HG02938 (cell line): Measurements from ENCODE around the gene ZNF536.

ENCODE experiments used
- ATAC-seq: cut with Tn5 transposase; IDR thresholded peaks from one replicate; pipeline ENCODE4 v1.9.1; 2021; ENCODE audit warnings: mild to moderate bottlenecking, moderate library complexity; ENCODE audit not compliant: unreplicated experiment

Gene ZNF536

GRCh38 chr19:30371960-30372824, at the start of gene ZNF536:
TSS of gene ZNF536 (plus strand) at chr19:30372384. CDS start at chr19:30443563, 71,179 bp downstream.
- ATAC-seq: no peak

DNA sequence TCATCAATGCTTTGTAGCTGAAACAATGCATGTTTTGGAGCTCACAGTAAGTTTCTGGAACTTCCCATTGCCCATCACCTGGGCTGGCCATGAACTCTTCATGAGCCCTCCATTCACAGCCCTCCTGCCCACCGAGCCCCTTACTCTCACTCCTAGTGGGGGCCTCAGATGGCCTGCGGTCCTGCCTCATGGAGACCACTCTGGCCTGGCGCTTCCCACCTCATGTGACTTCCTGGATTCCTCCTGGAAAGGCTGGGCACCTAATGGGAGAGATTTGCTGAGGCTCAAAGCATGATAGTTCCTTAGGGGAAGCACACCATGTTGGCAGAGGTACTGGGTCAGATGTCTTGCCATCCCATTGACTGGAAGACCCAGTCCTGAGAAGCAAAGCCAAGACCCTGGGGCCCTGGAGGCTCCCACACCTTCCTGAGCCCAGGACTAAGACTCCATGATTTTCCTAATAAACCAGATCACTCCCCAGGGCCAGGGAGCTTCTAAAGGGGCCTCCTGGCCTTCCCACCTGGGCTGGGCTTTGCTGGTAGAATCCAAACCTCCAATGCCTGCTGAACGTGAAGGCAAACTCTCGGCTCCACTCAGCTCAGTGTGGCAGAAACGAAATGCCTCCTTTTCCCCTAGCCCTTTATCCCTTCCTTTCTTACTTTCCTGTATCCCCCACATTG, 49.4 kb upstream of the ZNF536 start:
- no peak for ATAC-seq

- ATAC-seq: no peak
These were observed 48.3 kb upstream of the ZNF536 start for GRCh38 chr19:30323904-30324303.

DNA sequence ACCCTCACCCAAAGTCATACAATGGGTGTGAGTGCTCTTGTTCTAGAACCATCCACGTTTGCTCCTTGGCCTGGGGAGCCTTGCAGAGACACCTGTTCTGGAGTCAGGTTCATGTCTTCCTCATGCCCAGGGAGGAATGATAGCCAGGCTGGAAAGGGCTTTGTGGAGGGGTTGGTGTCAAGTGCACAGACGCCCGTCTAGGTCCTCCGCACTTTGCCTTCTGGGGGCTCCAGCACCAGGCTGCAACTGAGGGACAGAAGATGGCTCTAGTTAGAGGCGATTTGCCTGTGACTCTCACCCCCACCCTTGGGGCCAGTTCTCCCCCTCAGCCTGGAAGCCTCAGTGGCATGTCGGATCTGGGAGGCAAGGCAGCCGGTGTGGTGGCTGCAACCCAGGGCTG, 47.2 kb upstream of the ZNF536 start:
- no peak for ATAC-seq

DNA sequence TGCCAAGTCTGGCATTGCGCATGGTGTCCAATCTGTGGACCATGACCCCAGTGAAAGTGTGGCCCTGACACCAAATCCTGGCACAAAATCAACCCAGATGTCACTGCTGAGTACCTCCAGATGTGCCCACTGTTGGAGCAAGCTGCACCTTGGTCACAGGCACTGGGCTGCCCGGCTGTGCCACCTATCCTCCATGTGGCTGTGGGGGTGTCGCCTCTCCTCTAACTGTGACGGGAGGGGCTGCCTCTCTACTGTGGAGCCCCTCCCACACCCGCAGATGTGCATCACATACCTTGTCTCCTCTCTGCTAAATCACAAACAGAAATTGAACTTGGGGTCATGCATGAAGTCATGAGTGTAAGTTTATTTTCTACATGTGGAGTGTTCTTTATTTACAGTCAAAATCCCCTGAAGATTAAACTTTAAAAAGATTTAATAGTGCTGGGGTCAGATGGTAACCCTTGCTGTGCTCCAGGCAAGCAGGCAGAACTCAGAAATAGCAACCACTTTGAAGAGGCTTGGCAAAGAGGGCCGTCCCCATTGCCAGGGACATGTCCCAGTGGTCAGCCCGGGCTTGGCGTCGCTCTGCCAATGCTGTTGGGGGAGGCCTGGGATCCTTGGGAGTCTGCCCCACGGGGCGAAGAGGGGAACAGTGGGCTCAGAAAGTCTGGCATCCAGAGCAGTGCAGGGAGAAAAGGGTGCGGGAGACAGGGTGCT, 46.4 kb upstream of the ZNF536 start:
- ATAC-seq: no peak

GRCh38 chr19:30326393-30326710, 45.8 kb upstream of the ZNF536 start:
- ATAC-seq: no peak

GRCh38 chr19:30327331-30327730, 44.9 kb upstream of the ZNF536 start:
- ATAC-seq: no peak

DNA sequence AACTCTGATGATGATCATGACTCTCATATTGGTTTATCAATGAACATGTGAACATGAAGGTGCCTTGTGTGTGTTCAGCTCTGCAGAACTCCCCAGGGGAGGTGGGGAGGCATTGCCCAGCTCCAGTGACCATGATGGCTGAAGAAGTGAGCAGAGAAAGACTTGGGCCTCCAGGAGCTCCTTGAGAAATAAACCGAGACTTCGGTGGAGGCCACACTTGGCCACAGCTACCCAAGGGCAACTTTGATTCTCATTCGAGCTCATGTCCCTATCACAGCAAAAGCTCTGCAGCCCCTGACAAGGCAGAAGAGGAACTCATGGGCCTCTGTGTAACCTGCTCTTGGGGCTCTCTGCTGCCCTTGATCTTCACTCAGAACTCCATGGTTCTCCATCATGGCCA, 44.1 kb upstream of the ZNF536 start:
- no peak for ATAC-seq

- no peak for ATAC-seq
These were observed 41.9 kb upstream of the ZNF536 start for GRCh38 chr19:30330266-30330665.

DNA sequence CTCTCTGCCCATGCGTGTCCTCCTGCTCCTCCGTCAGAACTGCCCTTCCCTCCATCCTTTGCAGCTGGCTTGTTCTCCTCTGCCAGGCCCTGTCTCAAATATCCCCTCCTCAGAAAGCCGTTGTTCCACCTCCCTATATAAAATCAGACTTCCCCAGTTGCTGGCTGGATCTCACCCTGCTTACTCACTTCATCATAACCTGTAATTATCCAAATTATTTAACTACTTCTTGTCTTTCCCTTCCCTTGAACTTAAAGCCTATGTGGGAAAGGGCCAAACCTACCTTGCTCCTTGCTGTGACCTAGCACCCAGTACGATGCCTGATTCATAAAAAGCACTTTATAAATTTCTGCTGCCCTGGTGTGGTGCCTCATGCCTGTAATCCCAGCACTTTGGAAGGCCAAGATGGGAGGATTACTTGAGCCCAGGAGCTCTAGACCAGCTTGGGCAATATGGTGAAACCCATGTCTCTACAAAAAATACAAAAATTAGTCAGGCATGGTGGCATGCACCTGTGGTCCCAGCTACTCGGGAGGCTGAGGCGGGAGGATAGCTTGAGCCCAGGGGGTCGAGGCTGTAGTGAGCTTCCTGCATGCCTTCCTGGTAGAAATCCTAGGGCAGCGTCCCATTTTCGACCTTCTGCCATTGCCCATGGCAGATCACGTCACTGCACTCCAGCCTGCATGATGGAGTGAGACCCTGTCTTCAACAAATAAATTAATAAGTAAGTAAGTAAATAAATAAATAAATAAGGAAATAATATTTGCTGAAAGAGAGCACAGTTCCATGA, 39.5 kb upstream of the ZNF536 start:
- ATAC-seq: no peak

GRCh38 chr19:30333291-30334065, 38.7 kb upstream of the ZNF536 start:
- no peak for ATAC-seq

- no peak for ATAC-seq
These were observed 37.3 kb upstream of the ZNF536 start for GRCh38 chr19:30334841-30335240.

GRCh38 chr19:30335306-30335886, 36.8 kb upstream of the ZNF536 start:
- ATAC-seq: no peak

DNA sequence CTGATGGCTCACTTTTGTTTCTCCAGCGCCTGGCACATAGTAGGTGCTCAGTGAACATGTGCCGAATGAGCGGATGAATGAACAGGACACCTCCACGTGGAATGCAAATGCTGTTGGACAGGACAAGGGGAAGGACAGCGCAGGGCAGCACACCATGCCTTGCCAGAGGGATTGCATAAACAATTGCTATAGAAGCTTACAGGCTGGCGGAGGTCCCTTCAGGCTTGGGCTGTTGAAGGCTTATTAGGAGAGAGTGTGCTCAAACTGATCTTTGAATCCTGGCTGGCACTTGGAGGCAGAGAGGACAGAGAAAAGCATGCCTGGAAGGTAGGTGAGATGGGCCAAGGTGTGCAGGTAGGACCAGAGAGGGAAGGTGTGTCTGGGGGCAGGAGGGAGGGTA, 35.9 kb upstream of the ZNF536 start:
- ATAC-seq: no peak

DNA sequence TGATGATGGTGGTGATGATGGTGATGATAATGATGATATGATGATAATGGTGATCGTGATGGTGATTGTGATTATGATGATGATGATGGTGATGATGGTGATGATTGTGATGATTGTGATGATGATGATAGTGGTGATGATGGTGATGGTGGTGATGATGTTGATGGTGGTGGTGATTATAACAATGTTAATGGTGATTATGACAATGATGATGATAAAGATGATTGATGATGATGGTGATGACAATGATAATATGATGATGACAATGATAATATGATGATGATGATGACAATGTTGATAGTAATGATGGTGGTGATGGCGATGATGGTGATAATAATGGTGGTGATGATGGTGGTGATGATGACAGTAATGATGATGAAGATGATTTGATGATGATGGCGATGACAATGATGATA, 34.1 kb upstream of the ZNF536 start:
- ATAC-seq: no peak

- ATAC-seq: no peak
These were observed 33.1 kb upstream of the ZNF536 start for GRCh38 chr19:30338878-30339623.

GRCh38 chr19:30339624-30340525, 32.3 kb upstream of the ZNF536 start:
- no peak for ATAC-seq
